EL (cell line): ENCODE measurements around the gene GRHL3.
"Not testable (repeated sequence)": the region's sequence is repeated elsewhere in the genome, so short reads cannot be mapped to it uniquely, and the experiment has no call there.

Experiments
- DNase-seq: peaks from one replicate; pipeline ENCODE4 v3.0.0-alpha.2; 2016

Gene GRHL3

GRCh38 chr1:24319312-24319863 lies at the start of gene GRHL3:
Gene GRHL3 (plus strand): TSS chr1:24319357. CDS start chr1:24319552, 195 bp downstream.
- DNase-seq: no peak

GRCh38 chr1:24274203-24275103 lies 44.7 kb upstream of the GRHL3 start:
- DNase-seq: not testable (repeated sequence)

- no peak for DNase-seq
Observed at GRCh38 chr1:24275104-24275410, 44.1 kb upstream of the GRHL3 start.

GRCh38 chr1:24275510-24275909 lies 43.6 kb upstream of the GRHL3 start:
- DNase-seq: peak; percentile 73

GRCh38 chr1:24276791-24277190 lies 42.4 kb upstream of the GRHL3 start:
- DNase-seq: no peak

GRCh38 chr1:24277420-24278169 lies 41.6 kb upstream of the GRHL3 start:
- peak; percentile 78 for DNase-seq

- no peak for DNase-seq
Observed at GRCh38 chr1:24278726-24279125, 40.4 kb upstream of the GRHL3 start.

GRCh38 chr1:24279590-24280232 lies 39.4 kb upstream of the GRHL3 start:
- DNase-seq: no peak

- DNase-seq: no peak
Observed at GRCh38 chr1:24281591-24281990, 37.6 kb upstream of the GRHL3 start.

- DNase-seq: no peak
Observed at GRCh38 chr1:24282491-24282890, 36.7 kb upstream of the GRHL3 start.

- DNase-seq: peak; percentile 88
Observed at GRCh38 chr1:24283326-24284155, 35.6 kb upstream of the GRHL3 start.

- no peak for DNase-seq
Observed at GRCh38 chr1:24284156-24284471, 35.0 kb upstream of the GRHL3 start.

GRCh38 chr1:24285231-24285630 lies 33.9 kb upstream of the GRHL3 start:
- DNase-seq: no peak

- no peak for DNase-seq
Observed at GRCh38 chr1:24286246-24287010, 32.7 kb upstream of the GRHL3 start.

GRCh38 chr1:24287779-24288178 lies 31.4 kb upstream of the GRHL3 start:
- not testable (repeated sequence) for DNase-seq

- DNase-seq: no peak
Observed at GRCh38 chr1:24288479-24288878, 30.7 kb upstream of the GRHL3 start.

- peak; percentile 89 for DNase-seq
Observed at GRCh38 chr1:24289937-24290595, 29.1 kb upstream of the GRHL3 start.

GRCh38 chr1:24290933-24291487 lies 28.1 kb upstream of the GRHL3 start:
- no peak for DNase-seq

GRCh38 chr1:24292103-24292502 lies 27.1 kb upstream of the GRHL3 start:
- DNase-seq: no peak

GRCh38 chr1:24292887-24293286 lies 26.3 kb upstream of the GRHL3 start:
- DNase-seq: no peak
